Calu3 (cell line): ENCODE results near the gene FAM204A. TPM values are rescaled to one million over a fixed set of nuclear protein-coding genes. Genes with fewer than 3 reads are reported as not detected.
A peak's percentile ranks its signal among the peaks of the same experiment; 100 is the strongest.

Experiments used
- Bru-seq: library from RNA; stranded (reverse); fragments of 400-500 nt; gene quantifications from one replicate; lab custom pipeline; 2021; lab: Mats Ljungman, UMichigan
- BruChase-seq, 2 experiments: library from RNA; stranded (reverse); fragments of 400-500 nt; gene quantifications; one replicate each; lab custom pipeline; 2021; lab: Mats Ljungman, UMichigan
- BruUV-seq: library from RNA; stranded (reverse); fragments of 400-500 nt; replicated peaks from 2 replicates; lab custom pipeline; 2021; lab: Mats Ljungman, UMichigan
- CTCF ChIA-PET: fragments of 300-600 bp; sonication (Branson Sonifier 250); formaldehyde crosslinking; loops from one replicate; lab custom pipeline; 2022; ENCODE audit warnings: antibody characterized with exemption; lab: Charles Lee
- DNase-seq: peaks from one replicate; pipeline ENCODE4 v3.0.0; 2022
- H3K27ac Mint-ChIP-seq: one replicate; pipeline ENCODE4 v1.8.0; 2022; ENCODE audit warnings: mixed read lengths; ENCODE audit not compliant: unreplicated experiment
- H3K27me3 Mint-ChIP-seq: one replicate; pipeline ENCODE4 v1.8.0; 2022; ENCODE audit warnings: mixed read lengths; ENCODE audit not compliant: unreplicated experiment
- H3K36me3 Mint-ChIP-seq: one replicate; pipeline ENCODE4 v1.8.0; 2022; ENCODE audit warnings: mild to moderate bottlenecking, moderate library complexity, mixed read lengths; ENCODE audit not compliant: insufficient read depth, unreplicated experiment
- H3K4me1 Mint-ChIP-seq: one replicate; pipeline ENCODE4 v1.8.0; 2022; ENCODE audit warnings: mild to moderate bottlenecking, low read depth, mixed read lengths; ENCODE audit not compliant: unreplicated experiment
- H3K4me3 Mint-ChIP-seq: one replicate; pipeline ENCODE4 v1.8.0; 2022; ENCODE audit warnings: mild to moderate bottlenecking, low read depth, moderate library complexity, mixed read lengths; ENCODE audit not compliant: unreplicated experiment
- H3K9me3 Mint-ChIP-seq: one replicate; pipeline ENCODE4 v1.8.0; 2022; ENCODE audit warnings: low read depth, mixed read lengths; ENCODE audit not compliant: unreplicated experiment
- intact Hi-C: fragments of 100-400 bp; cut with micrococcal nuclease; formaldehyde crosslinking; loops from one replicate; pipeline ENCODE4 v1.10.0; 2022; ENCODE audit not compliant: unreplicated experiment
- long read RNA-seq: library from polyadenylated mRNA; stranded (forward); transcript quantifications from one replicate; pipeline ENCODE4 v2.0.0, GENCODE V29; 2022
- total RNA-seq: library from RNA; stranded (reverse); gene quantifications from 2 replicates; pipeline ENCODE4 v1.2.3, GENCODE V29; 2022
- TF ChIP-seq, protein P1 (sequence below): fragments of 200-600 bp; IDR thresholded peaks from one replicate; pipeline ENCODE4 v1.8.0; 2022; ENCODE audit warnings: antibody characterized with exemption; ENCODE audit not compliant: unreplicated experiment

FAM204A gene
- total RNA-seq: 34.0 and 40.6 TPM in 2 replicates
- percentile 77 among the genes with signal in this experiment for Bru-seq, nascent RNA
- BruChase-seq, experiment 1, labeled RNA remaining after a 6-hour chase: percentile 63 among the genes with signal in this experiment
- percentile 59 among the genes with signal in this experiment for BruChase-seq, experiment 2, labeled RNA remaining after a 2-hour chase
- long read RNA-seq, full-length matches to known transcripts: 38 of 53 reads
- long read RNA-seq, partial matches to known transcripts: 2 of 53 reads
- long read RNA-seq, other reads (novel, unspliced or antisense): 13 of 53 reads

DNA sequence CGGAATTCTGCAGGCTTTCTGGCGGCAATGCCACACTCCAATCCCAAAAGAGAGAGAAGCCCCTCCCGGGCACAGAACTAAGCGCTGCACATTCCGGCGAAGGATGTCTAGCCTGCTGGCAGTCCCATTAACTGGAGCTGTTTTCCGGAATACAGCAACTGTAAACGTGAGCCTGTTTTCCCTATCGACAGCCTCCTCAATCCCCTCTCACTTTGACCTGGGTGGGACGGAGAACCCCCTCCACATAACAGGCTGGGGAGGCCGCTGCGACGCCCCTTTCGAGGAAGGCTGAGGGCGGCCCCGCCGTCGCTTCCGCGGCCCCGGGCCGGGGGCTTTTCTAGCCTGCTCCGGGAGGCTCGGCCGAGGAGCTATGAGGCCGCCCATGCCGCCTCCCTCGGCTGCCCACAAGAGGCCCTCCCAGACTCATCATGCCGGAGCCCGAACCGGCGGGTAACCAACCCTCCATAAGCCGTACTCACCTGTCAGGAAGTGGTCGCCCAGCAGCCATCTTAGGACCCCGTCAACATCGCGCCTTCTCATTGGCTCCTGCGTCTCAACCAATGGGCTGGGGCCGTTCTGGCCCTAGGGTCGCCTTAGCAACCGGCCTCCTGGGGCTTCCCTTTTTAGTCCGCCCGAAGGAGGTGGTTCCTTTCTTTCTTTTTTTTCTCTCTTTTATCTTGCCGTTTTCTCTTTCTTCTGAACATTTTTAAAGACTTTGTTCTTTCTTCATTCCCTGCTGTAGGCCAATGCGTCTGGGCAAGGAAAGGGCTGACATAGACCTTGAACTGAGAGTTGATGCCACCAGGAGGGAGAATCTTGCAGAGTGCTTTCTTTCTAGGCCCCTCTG is at the start of gene FAM204A:
Gene FAM204A (minus strand): TSS at position 534 of the 847 bp plus-strand sequence. CDS start 5,909 bp downstream, outside the sequence.
- Mint-ChIP-seq H3K9me3 (no peaks in the 10 kb centered on the region), H3K36me3 (peaks cover 16% of the 10 kb centered on the region), H3K4me3 (peak within 1 kb of the TSS; percentile 76), H3K4me1 (peaks cover 5% of the 10 kb centered on the region), H3K27ac (peak within 1 kb of the TSS; percentile 88), H3K27me3 (no peaks in the 10 kb centered on the region)
- CTCF ChIA-PET: interaction anchor here (0.6 kb wide), 1 partner anchor 31 kb away, joined by 3 read pairs; no protein-coding TSS in a partner anchor
- TF ChIP-seq, protein P1, sequence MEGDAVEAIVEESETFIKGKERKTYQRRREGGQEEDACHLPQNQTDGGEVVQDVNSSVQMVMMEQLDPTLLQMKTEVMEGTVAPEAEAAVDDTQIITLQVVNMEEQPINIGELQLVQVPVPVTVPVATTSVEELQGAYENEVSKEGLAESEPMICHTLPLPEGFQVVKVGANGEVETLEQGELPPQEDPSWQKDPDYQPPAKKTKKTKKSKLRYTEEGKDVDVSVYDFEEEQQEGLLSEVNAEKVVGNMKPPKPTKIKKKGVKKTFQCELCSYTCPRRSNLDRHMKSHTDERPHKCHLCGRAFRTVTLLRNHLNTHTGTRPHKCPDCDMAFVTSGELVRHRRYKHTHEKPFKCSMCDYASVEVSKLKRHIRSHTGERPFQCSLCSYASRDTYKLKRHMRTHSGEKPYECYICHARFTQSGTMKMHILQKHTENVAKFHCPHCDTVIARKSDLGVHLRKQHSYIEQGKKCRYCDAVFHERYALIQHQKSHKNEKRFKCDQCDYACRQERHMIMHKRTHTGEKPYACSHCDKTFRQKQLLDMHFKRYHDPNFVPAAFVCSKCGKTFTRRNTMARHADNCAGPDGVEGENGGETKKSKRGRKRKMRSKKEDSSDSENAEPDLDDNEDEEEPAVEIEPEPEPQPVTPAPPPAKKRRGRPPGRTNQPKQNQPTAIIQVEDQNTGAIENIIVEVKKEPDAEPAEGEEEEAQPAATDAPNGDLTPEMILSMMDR: no peak
- intact Hi-C loops: no loop called here
- DNase-seq: peak; percentile 88
- no TSS peak for BruUV-seq

DNA sequence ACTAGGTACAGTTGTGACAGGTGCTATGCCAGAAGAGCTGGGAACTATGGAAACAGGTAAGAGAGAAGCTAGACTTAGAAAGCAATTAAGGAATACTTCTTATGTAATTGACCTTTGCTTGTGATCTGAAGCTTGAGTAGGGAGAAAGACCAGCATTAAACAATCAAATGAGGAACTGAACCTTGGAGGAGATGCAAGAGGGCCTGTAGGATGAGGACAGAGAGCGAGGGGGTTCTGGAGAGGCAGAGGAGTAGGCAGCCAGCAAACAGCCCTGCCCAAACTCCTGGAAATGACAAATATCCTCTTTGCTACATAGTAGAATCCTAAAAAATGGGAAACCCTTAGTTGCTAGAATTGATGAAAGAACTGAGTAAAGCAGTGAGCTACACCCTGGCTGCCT is 41.6 kb upstream of the FAM204A start:
- Mint-ChIP-seq H3K27ac (no peak overlapping the region), H3K36me3 (no peaks in the 10 kb centered on the region), H3K4me3 (no peak overlapping the region), H3K4me1 (peaks cover 14% of the 10 kb centered on the region), H3K9me3 (peaks cover 2% of the 10 kb centered on the region), H3K27me3 (peaks cover 58% of the 10 kb centered on the region)
- BruUV-seq: no TSS peak
- TF ChIP-seq, protein P1: no peak
- no peak for DNase-seq
- intact Hi-C loops: no loop called here
- CTCF ChIA-PET: interaction anchor here (1.2 kb wide), 1 partner anchor 10 kb away, joined by 3 read pairs; no protein-coding TSS in a partner anchor

DNA sequence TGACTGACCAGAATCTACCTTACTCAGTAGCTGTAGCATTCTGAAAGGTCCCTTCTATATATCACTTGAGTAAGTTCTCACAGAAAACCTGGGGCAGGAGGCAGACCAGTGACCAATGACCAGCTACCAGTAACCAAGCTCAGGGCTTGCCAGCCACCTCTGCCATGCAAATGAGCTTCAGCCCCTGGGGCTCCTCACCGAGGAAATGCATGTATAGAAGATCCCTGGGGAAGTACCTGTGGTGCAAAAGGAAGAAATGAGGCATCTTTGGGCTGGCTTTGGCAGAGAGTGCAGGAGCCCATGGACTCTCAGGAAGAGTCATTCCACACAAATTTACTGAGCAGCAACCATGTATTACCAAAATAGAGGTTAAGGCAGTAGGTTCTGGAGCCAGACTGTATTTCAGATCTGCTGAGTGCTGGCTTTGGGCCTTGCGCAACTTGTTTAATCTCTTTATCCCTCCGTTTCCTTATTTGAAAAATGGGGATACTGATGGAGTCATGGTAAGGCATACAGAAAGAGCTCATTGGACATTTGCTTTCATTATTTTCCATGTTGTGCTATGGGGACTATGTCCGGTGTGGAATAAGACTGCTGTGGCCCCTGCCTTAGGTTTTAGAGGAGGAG is 41.1 kb upstream of the FAM204A start:
- peaks cover 2% of the 10 kb centered on the region for H3K9me3 Mint-ChIP-seq
- intact Hi-C loops: no loop called here
- no peak for DNase-seq
- H3K4me3 Mint-ChIP-seq: no peak overlapping the region
- H3K27ac Mint-ChIP-seq: no peak overlapping the region
- TF ChIP-seq, protein P1: no peak
- no TSS peak for BruUV-seq
- peaks cover 14% of the 10 kb centered on the region for H3K4me1 Mint-ChIP-seq
- H3K36me3 Mint-ChIP-seq: no peaks in the 10 kb centered on the region
- H3K27me3 Mint-ChIP-seq: peaks cover 63% of the 10 kb centered on the region
- CTCF ChIA-PET: interaction anchor here (1.2 kb wide), 1 partner anchor 11 kb away, joined by 3 read pairs; no protein-coding TSS in a partner anchor

DNA sequence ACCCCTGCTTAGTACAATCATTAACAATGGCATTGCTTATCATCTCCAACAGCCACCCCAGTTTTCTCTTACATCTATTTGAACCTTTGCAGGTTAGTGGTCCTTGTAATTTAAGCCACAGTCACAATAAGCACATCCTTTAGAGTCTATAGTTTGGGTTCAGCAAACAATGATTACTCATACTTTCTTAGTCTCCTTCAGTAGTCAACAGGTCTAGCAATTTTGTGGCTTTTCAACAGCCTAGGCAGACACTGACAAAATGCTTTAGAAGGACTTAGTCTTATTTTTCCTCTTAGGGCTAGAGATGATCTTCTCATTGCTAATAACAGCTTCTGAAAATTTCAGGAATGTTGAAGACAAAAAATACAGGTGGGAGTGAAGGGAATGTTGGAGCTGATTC is 32.3 kb upstream of the FAM204A start:
- CTCF ChIA-PET: no interaction called here
- H3K27me3 Mint-ChIP-seq: peaks cover 16% of the 10 kb centered on the region
- no peak overlapping the region for H3K27ac Mint-ChIP-seq
- H3K36me3 Mint-ChIP-seq: no peaks in the 10 kb centered on the region
- H3K4me1 Mint-ChIP-seq: no peaks in the 10 kb centered on the region
- H3K9me3 Mint-ChIP-seq: peaks cover 1% of the 10 kb centered on the region
- H3K4me3 Mint-ChIP-seq: no peak overlapping the region
- TF ChIP-seq, protein P1: no peak
- intact Hi-C loops: no loop called here
- no TSS peak for BruUV-seq
- no peak for DNase-seq
